Esophagus muscularis mucosa (tissue), 4 donors: ENCODE data around the gene AFG1L. TPM values are rescaled to one million over a fixed set of nuclear protein-coding genes. Genes with fewer than 3 reads are reported as not detected.
"Not testable (repeated sequence)": the region's sequence is repeated elsewhere in the genome, so short reads cannot be mapped to it uniquely, and the experiment has no call there.

ENCODE experiments used
- DNase-seq: peaks from one replicate; pipeline ENCODE4 v3.0.0-alpha.2; 2017; ENCODE audit errors: extremely low spot score
- H3K27ac ChIP-seq, 4 donors: fragments of 200-600 bp; sonication (generic); replicated peaks in 1 of 4; 1 replicate in 3 of 4; 2 replicates in 1 of 4; pipeline ENCODE4 v1.5.1; 2016 to 2019; ENCODE audit warnings: mild to moderate bottlenecking in 1 of 4
- H3K27me3 ChIP-seq, 4 donors: fragments of 200-600 bp; sonication (generic); one replicate each; pipeline versions ENCODE4 v1.5.1 to v1.6.0; 2016 to 2019
- H3K36me3 ChIP-seq, 4 donors: fragments of 200-600 bp; sonication (generic); one replicate each; pipeline ENCODE4 v1.5.1; 2016 to 2019
- H3K4me1 ChIP-seq, 4 donors: fragments of 200-600 bp; sonication (generic); one replicate each; pipeline ENCODE4 v1.5.1; 2016 to 2019
- H3K4me3 ChIP-seq, 4 donors: fragments of 200-600 bp; sonication (generic); 1 replicate in 2 of 4; 2 replicates in 2 of 4; pipeline ENCODE4 v1.5.1; 2016 to 2019; ENCODE audit warnings: mild to moderate bottlenecking in 4 of 4, moderate library complexity in 1 of 4
- H3K9me3 ChIP-seq, 4 donors: fragments of 200-600 bp; sonication (generic); 1 replicate in 3 of 4; 2 replicates in 1 of 4; pipeline ENCODE4 v1.5.1; 2016 to 2019
- EP300 ChIP-seq: sonication (generic); formaldehyde crosslinking; IDR thresholded peaks from one replicate; pipeline ENCODE4 v1.6.1; 2017; ENCODE audit warnings: antibody characterized with exemption
- POLR2A ChIP-seq: fragments of 450-650 bp; IDR thresholded peaks from one replicate; pipeline ENCODE4 v1.6.1; 2017; ENCODE audit warnings: antibody characterized with exemption, moderate library complexity, mild to moderate bottlenecking, low read depth
- POLR2AphosphoS5 ChIP-seq, 2 donors: sonication (generic); formaldehyde crosslinking; IDR thresholded peaks; one replicate each; pipeline ENCODE4 v1.6.1; 2017; ENCODE audit warnings: antibody characterized with exemption in 2 of 2
- whole genome bisulfite sequencing: methylation state at CpG from one replicate; pipeline ENCODE4 v1.1.5; 2018; 5-methylcytosine and 5-hydroxymethylcytosine counted together
- intact Hi-C: fragments of 100-400 bp; cut with DNase I; formaldehyde crosslinking; loops from one replicate; pipeline ENCODE4 v1.15.1; 2023
- total RNA-seq, 4 donors: library from RNA; depleted of rRNA; stranded (reverse); fragments of >200 nt; gene quantifications; one replicate each; pipeline versions ENCODE4 v1.1.0 to v1.2.1, GENCODE V29; 2016
- TF ChIP-seq, protein P1 (sequence below), 3 experiments: fragments of 200-600 bp in 2 of 3; fragments of 450-650 bp in 1 of 3; sonication (generic) in 2 of 3; IDR thresholded peaks; one replicate each; pipeline ENCODE4 v1.5.1; 2017 to 2019; ENCODE audit warnings: antibody characterized with exemption in 3 of 3, mild to moderate bottlenecking in 2 of 3, moderate library complexity in 1 of 3

AFG1L gene
- total RNA-seq, 4 donors from 2014 or later: 1.5 to 5.4 (median 3.3) TPM

DNA sequence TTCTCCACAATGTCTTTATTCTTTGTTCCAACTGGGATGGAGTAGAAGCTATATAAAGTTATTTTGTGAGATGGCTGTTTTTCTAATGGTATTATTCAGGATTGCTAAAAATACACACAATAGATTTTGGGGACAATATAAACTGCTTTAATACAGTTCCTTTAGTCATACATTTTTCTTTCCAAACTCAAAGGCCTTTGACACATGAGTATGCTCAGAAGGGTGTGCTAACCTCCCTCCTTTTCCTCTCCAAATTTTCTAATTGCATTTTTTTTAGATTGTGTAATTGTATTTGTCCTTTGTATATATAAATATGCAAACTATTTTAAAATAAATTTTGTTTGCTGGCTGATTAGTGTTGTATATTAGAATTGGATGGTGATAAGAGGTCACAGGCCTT, 146.3 kb downstream of the AFG1L start:
- H3K36me3 ChIP-seq: no peaks in the 10 kb centered on the region
- no peaks in the 10 kb centered on the region for H3K9me3 ChIP-seq
- no peak overlapping the region for H3K27ac ChIP-seq
- H3K27me3 ChIP-seq: no peaks in the 10 kb centered on the region
- DNase-seq: no peak
- H3K4me3 ChIP-seq: no peak overlapping the region
- intact Hi-C loops: no loop called here
- no peak for TF ChIP-seq POLR2AphosphoS5 (IDR thresholded peaks at IDR 0.05)
- H3K4me1 ChIP-seq: no peaks in the 10 kb centered on the region

DNA sequence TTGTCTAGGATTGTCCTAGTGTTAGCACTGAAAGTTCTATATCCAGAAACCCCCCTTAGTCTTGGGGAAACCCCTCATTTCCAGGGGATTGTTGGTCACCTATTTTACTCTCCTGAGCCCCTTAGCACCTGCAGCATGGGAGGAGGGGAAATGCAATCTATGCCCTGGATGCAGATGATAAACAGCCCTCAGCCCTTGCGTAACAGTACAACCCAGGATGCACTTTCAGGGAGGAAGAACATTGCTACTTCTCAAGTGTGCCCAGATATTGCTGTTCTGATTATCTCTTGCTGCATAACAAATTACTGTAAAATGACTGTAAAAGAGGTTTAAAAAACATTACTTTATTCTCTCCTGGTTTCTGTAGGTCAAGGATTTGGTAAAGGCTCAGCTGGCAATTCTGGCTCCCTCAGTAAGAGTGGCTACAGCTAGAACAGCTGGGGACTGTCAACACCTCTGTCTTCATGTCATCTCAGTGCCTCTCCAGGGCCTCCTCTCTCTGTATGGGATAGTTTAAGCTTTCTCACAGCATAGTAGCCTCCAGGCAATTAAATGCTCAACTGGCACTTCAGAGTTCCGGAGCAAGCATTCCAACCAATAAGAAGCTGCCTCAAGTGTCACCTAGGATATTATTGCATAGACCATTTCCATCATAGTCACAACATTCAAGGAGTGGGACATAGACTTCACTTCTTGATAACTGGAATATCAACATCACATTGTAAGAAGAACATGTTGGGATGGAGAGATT, 148.1 kb downstream of the AFG1L start:
- no peak for DNase-seq
- WGBS: 75% methylated on average over 2 of the region's 2 CpGs
- intact Hi-C loops: no loop called here

DNA sequence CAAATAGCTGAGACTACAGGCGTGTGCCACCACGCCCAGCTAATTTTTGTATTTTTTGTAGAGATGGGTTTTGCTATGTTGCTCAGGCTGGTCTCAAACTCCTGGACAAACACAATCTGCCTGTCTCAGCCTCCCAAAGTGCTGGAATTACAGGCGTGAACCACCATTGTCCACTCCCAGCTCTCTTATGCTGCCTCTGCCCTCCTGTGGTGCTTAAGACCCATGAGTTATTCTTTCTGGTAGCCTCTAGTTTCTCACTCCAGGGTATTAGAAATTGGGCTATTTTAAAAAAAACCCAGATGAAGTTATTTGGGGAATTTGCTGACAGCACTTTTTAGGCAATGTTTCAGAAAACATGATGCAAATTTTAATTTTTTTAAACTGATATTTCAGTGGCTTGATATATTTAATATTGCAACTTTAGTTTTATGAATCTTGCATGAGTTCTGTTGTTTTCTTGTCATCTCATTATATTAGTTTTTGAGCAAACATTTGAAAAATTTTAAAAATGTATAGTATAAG, 151.8 kb downstream of the AFG1L start:
- intact Hi-C loops: no loop called here
- TF ChIP-seq POLR2AphosphoS5 (IDR thresholded peaks at IDR 0.05) (no peak), EP300 (no peak), POLR2A (no peak)
- TF ChIP-seq, protein P1, sequence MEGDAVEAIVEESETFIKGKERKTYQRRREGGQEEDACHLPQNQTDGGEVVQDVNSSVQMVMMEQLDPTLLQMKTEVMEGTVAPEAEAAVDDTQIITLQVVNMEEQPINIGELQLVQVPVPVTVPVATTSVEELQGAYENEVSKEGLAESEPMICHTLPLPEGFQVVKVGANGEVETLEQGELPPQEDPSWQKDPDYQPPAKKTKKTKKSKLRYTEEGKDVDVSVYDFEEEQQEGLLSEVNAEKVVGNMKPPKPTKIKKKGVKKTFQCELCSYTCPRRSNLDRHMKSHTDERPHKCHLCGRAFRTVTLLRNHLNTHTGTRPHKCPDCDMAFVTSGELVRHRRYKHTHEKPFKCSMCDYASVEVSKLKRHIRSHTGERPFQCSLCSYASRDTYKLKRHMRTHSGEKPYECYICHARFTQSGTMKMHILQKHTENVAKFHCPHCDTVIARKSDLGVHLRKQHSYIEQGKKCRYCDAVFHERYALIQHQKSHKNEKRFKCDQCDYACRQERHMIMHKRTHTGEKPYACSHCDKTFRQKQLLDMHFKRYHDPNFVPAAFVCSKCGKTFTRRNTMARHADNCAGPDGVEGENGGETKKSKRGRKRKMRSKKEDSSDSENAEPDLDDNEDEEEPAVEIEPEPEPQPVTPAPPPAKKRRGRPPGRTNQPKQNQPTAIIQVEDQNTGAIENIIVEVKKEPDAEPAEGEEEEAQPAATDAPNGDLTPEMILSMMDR (IDR thresholded peaks at IDR 0.05): no peak
- Histone ChIP-seq H3K27me3 (no peaks in the 10 kb centered on the region), H3K4me3 (no peak overlapping the region), H3K9me3 (no peaks in the 10 kb centered on the region), H3K4me1 (no peaks in the 10 kb centered on the region), H3K36me3 (no peaks in the 10 kb centered on the region), H3K27ac (no peak overlapping the region)
- DNase-seq: no peak
- 94% methylated on average over 3 of the region's 3 CpGs for WGBS

More for the DNA sequence above, 148.1 kb downstream of the AFG1L start:
- no peak for TF ChIP-seq POLR2A
- TF ChIP-seq EP300: no peak
- TF ChIP-seq, protein P1 (IDR thresholded peaks at IDR 0.05): no peak
- TF ChIP-seq POLR2AphosphoS5 (IDR thresholded peaks at IDR 0.05): no peak
- Histone ChIP-seq H3K27ac (no peak overlapping the region), H3K4me1 (no peaks in the 10 kb centered on the region), H3K27me3 (no peaks in the 10 kb centered on the region), H3K4me3 (no peak overlapping the region), H3K9me3 (no peaks in the 10 kb centered on the region), H3K36me3 (no peaks in the 10 kb centered on the region)

DNA sequence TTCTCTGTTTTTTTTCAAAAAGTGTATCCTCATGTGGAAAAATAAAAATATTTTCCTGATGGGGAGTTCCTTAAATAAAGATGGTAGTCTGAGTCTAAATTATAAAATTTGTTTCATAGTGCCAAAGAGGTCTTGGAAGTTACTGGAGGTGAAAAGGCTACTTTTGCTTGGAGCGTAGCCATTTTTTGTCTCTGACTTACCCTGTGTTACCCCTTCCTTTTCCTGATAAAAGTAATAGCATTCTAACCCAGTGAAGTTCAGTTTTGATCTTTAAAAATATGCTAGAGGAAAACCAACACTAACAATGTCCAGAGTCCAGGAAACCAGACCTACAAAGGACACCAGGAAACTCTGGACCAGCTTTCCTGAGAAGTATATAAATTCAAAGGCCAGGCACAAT, 153.6 kb downstream of the AFG1L start:
- intact Hi-C loops: no loop called here
- Histone ChIP-seq H3K9me3 (no peaks in the 10 kb centered on the region), H3K4me1 (peaks cover 0 to 10% (median 4%) of the 10 kb centered on the region in 4 donors), H3K27ac (no peak overlapping the region), H3K27me3 (no peaks in the 10 kb centered on the region), H3K4me3 (no peak overlapping the region), H3K36me3 (no peaks in the 10 kb centered on the region)
- TF ChIP-seq POLR2AphosphoS5 (IDR thresholded peaks at IDR 0.05): no peak
- TF ChIP-seq POLR2A: no peak
- no peak for TF ChIP-seq EP300
- TF ChIP-seq, protein P1 (IDR thresholded peaks at IDR 0.05): no peak
- DNase-seq: no peak
- 91% methylated on average over 1 of the region's 1 CpG for WGBS

DNA sequence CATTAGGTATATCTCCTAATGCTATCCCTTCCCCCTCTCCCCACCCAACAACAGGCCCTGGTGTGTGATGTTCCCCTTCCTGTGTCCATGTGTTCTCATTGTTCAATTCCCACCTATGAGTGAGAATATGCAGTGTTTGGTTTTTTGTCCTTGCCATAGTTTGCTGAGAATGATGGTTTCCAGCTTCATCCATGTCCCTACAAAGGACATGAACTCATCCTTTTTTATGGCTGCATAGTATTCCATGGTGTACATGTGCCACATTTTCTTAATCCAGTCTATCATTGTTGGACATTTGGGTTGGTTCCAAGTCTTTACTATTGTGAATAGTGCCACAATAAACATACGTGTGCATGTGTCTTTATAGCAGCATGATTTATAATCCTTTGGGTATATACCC, 154.9 kb downstream of the AFG1L start:
- H3K36me3 ChIP-seq, H3K27ac ChIP-seq, H3K9me3 ChIP-seq, DNase-seq, intact Hi-C loops, H3K27me3 ChIP-seq, H3K4me3 ChIP-seq: not testable (repeated sequence)
- H3K4me1 ChIP-seq: peaks cover 0 to 17% (median 11%) of the 10 kb centered on the region in 4 donors
- WGBS: 50% methylated on average over 1 of the region's 1 CpG

DNA sequence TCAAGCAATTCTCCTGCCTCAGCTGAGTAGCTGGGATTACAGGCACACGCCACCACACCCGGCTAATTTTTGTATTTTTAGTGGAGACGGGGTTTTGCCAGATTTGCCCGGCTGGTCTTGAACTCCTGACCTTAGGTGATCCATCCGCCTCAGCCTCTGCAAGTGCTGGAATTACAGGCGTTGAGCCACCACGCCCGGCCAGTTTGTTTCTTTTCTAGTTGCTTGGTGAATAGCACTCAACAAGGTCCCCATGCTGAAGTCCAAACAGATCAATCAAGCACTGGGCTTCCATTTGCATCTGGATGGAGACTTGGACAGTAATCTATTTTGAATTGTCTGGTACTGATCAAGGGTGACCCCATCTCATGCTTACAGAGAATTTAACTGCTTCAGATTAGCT, 157.0 kb downstream of the AFG1L start:
- 94% methylated on average over 8 of the region's 8 CpGs for WGBS
- no peak overlapping the region for H3K4me3 ChIP-seq
- no peaks in the 10 kb centered on the region for H3K9me3 ChIP-seq
- H3K4me1 ChIP-seq: peaks cover 0 to 17% (median 11%) of the 10 kb centered on the region in 4 donors
- no peak for DNase-seq
- TF ChIP-seq EP300 (no peak), POLR2A (no peak), POLR2AphosphoS5 (IDR thresholded peaks at IDR 0.05) (no peak)
- TF ChIP-seq, protein P1 (IDR thresholded peaks at IDR 0.05): no peak
- intact Hi-C loops: no loop called here
- no peaks in the 10 kb centered on the region for H3K27me3 ChIP-seq
- no peaks in the 10 kb centered on the region for H3K36me3 ChIP-seq
- H3K27ac ChIP-seq: no peak overlapping the region
